Chondrocyte (in vitro differentiated cells): ENCODE data around the gene TMEM134. TPM values are rescaled to one million over a fixed set of nuclear protein-coding genes. Genes with fewer than 3 reads are reported as not detected.
"Not testable (repeated sequence)": the region's sequence is repeated elsewhere in the genome, so short reads cannot be mapped to it uniquely, and the experiment has no call there.

Experiments used
- DNase-seq: peaks from one replicate; pipeline ENCODE4 v3.0.0; 2021; ENCODE audit warnings: mixed read lengths, low spot score
- H3K27ac Mint-ChIP-seq: one replicate; pipeline ENCODE4 v1.8.0; 2021; ENCODE audit warnings: mild to moderate bottlenecking, moderate library complexity, mixed read lengths; ENCODE audit not compliant: unreplicated experiment
- H3K27me3 Mint-ChIP-seq: 2 replicates; pipeline ENCODE4 v1.8.0; 2021; ENCODE audit warnings: low read depth, mixed read lengths
- H3K36me3 Mint-ChIP-seq: 2 replicates; pipeline ENCODE4 v1.8.0; 2021; ENCODE audit warnings: low read depth, mixed read lengths
- H3K4me1 Mint-ChIP-seq: 2 replicates; pipeline ENCODE4 v1.8.0; 2021; ENCODE audit warnings: low read depth, mild to moderate bottlenecking, mixed read lengths
- H3K4me3 Mint-ChIP-seq: one replicate; pipeline ENCODE4 v1.8.0; 2021; ENCODE audit warnings: mild to moderate bottlenecking, moderate library complexity, mixed read lengths; ENCODE audit not compliant: unreplicated experiment
- H3K9me3 Mint-ChIP-seq: 2 replicates; pipeline ENCODE4 v1.8.0; 2021; ENCODE audit warnings: low read depth, mixed read lengths
- CTCF ChIP-seq: fragments of 200-600 bp; sonication (generic); IDR thresholded peaks from 2 replicates; pipeline ENCODE4 v1.5.0; 2021; ENCODE audit warnings: antibody characterized with exemption, mild to moderate bottlenecking, moderate library complexity
- total RNA-seq: library from RNA; stranded (reverse); gene quantifications from 3 replicates; pipeline ENCODE4 v1.2.1, GENCODE V29; 2021

The TMEM134 gene
- total RNA-seq, 1 donor from 2014 or later = 50.9 TPM

GRCh38 chr11:67490727-67491065 is 21.6 kb upstream of the TMEM134 start:
- no peak overlapping the region for H3K27ac Mint-ChIP-seq
- no peaks in the 10 kb centered on the region for H3K9me3 Mint-ChIP-seq
- H3K36me3 Mint-ChIP-seq = peaks cover 9% of the 10 kb centered on the region
- peaks cover 6% of the 10 kb centered on the region for H3K4me1 Mint-ChIP-seq
- no peak for TF ChIP-seq CTCF
- H3K4me3 Mint-ChIP-seq = no peak overlapping the region
- H3K27me3 Mint-ChIP-seq = no peaks in the 10 kb centered on the region
- DNase-seq = no peak

- Mint-ChIP-seq H3K27me3 (no peaks in the 10 kb centered on the region), H3K4me3 (no peak overlapping the region), H3K27ac (no peak overlapping the region), H3K36me3 (peaks cover 9% of the 10 kb centered on the region), H3K4me1 (peaks cover 8% of the 10 kb centered on the region), H3K9me3 (no peaks in the 10 kb centered on the region)
- no peak for DNase-seq
- TF ChIP-seq CTCF = no peak
Observed at GRCh38 chr11:67489885-67490726, 21.1 kb upstream of the TMEM134 start.

GRCh38 chr11:67489203-67489884 is 20.3 kb upstream of the TMEM134 start:
- no peaks in the 10 kb centered on the region for H3K9me3 Mint-ChIP-seq
- peaks cover 9% of the 10 kb centered on the region for H3K36me3 Mint-ChIP-seq
- no peaks in the 10 kb centered on the region for H3K27me3 Mint-ChIP-seq
- no peak overlapping the region for H3K4me3 Mint-ChIP-seq
- TF ChIP-seq CTCF = no peak
- peaks cover 15% of the 10 kb centered on the region for H3K4me1 Mint-ChIP-seq
- peak; percentile 94 for DNase-seq
- H3K27ac Mint-ChIP-seq = no peak overlapping the region

GRCh38 chr11:67486481-67487195 is 17.6 kb upstream of the TMEM134 start:
- no peak for TF ChIP-seq CTCF
- no peak overlapping the region for H3K27ac Mint-ChIP-seq
- no peak overlapping the region for H3K4me3 Mint-ChIP-seq
- H3K4me1 Mint-ChIP-seq = peaks cover 37% of the 10 kb centered on the region
- peaks cover 9% of the 10 kb centered on the region for H3K36me3 Mint-ChIP-seq
- DNase-seq = no peak
- H3K27me3 Mint-ChIP-seq = no peaks in the 10 kb centered on the region
- H3K9me3 Mint-ChIP-seq = no peaks in the 10 kb centered on the region

GRCh38 chr11:67485873-67486361 is 16.9 kb upstream of the TMEM134 start:
- H3K27ac Mint-ChIP-seq, H3K27me3 Mint-ChIP-seq, H3K9me3 Mint-ChIP-seq, DNase-seq, H3K4me3 Mint-ChIP-seq, H3K36me3 Mint-ChIP-seq: not testable (repeated sequence)
- H3K4me1 Mint-ChIP-seq = peaks cover 37% of the 10 kb centered on the region
